GM18508 (cell line): ENCODE measurements around the gene TMEM254.
"Not testable (repeated sequence)": the region's sequence is repeated elsewhere in the genome, so short reads cannot be mapped to it uniquely, and the experiment has no call there.

ENCODE experiments used
- ATAC-seq: cut with Tn5 transposase; IDR thresholded peaks from one replicate; pipeline ENCODE4 v1.9.1; 2021; ENCODE audit warnings: moderate number of reproducible peaks; ENCODE audit not compliant: insufficient read depth, unreplicated experiment

The TMEM254 gene

GRCh38 chr10:80131499-80131901 is 53.0 kb downstream of the TMEM254 start:
- no peak for ATAC-seq

DNA sequence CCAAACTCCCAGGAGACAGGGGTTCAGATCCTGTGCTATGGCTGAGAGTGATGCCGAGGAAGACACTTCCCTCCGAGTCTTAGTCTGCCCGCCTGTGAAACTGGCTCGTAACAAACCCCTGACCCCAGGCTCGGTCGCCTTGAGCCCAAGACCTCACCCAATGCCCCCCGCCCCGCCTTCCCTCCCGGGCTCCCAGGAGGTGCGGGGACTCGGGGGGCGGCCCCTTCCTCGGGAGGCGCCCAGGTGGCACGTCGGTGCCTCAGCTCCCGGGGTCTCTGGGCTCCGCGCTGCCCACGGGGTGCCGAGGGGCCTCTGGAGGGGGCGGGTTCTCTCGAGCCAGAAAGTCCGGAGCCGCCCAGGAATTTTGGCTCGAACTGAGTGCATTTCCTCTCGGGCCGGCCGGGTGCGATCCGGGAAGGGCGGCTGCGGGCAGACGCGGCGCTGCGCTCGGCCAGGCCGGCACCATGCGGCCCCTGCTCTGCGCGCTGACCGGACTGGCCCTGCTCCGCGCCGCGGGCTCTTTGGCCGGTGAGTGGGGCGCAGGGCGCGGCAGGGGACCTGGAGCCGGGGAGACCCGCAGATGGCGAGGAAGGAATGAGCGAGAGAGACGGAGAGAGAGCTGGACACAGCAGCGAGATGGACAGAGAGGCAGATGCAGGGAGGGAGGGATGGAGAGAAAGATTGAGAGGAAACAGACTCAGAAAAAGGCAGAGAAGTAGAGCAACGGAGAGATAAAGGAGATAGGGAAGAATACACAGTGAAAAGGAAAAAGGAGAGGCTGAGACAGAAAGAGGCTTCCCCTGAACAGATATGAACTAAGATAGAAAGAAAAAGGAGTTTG is 54.1 kb downstream of the TMEM254 start, which contains the start of gene PLAC9:
TSS of gene PLAC9 (plus strand) at position 432 of the 841 bp plus-strand sequence. CDS start at position 465, 33 bp downstream.
- ATAC-seq, result no peak

GRCh38 chr10:80133206-80133605 is 54.7 kb downstream of the TMEM254 start:
- ATAC-seq, result no peak

GRCh38 chr10:80133687-80134086 is 55.2 kb downstream of the TMEM254 start:
- ATAC-seq, result not testable (repeated sequence)

- no peak for ATAC-seq
Measured at GRCh38 chr10:80136134-80136571, 57.7 kb downstream of the TMEM254 start.

DNA sequence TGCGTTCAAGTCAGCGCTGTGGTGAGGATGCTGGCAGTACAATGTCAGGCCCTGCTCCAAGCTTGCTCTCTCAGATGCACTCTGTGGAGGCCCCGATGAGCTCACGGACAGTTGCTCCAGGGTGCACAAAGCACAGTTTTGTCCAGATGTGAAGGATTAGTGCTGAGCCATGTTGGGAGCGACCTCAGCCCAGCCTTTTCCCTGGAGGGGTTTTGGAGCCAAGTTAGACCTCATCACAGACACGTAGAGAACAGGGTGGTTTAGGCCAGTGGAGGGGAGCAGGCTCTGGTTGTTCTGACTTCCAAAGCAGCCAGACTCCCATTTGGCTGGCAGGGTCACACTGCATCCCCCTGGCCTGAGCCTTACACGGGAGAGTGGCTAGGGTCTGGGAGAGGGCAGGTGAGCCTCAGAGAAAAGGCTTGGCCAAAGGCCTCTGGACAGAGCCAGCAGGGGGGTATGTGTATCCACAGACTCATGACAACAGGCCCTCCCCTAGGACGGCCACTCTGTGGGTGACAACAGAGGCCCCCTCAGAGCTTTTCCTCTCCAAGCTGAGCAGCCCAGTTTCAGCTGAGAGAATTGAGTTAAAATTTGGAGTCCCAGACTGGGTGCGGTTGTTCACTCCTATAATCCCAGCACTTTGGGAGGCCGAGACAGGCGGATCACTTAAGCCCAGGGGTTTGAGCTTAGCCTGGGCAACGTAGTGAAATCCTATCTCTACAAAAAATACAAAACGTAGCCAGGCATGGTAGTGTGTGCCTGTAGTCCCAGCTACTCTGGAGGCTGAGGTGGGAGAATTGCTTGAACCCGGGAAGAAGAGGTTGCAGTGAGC is 58.8 kb downstream of the TMEM254 start:
- no peak for ATAC-seq

DNA sequence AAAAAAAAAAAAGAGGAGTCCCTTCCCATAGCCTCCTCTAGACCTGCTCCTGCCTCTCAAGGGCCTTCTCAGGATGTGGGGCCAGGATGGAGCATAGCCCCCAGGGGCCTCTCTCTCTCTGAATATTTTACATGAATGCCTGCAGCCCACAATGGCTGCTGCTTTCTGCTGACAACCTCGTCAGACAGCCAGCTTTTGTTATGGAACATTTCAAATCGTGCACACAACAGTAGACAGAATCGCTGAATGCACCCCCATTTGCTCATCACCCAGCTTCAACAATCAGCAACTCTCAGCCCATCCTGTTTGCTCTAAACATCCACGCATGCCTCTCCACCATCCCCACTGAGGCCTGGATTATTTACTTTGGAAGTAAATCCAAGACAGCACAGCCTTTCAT is 59.5 kb downstream of the TMEM254 start:
- no peak for ATAC-seq

DNA sequence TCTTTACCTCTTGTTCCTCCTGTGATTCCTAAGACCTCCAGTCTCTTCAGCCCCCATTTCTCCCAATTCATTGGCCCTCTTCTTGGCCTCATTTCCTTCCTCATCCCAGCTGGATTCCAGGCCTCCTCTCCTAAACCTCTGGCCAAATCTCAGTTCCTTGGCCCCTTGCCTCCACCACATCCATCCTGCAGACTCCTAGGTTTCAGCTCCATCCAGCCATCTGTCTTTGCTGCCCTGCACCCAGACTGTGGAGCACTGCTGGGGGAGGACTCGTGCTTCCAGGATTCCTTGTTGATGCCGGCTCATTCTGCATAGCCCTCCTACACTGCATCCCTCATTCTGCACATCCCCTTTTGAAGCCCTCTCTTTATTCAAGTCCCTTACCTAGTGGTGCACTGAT is 60.8 kb downstream of the TMEM254 start:
- ATAC-seq, result no peak

- no peak for ATAC-seq
Measured at GRCh38 chr10:80140251-80140650, 61.8 kb downstream of the TMEM254 start.

GRCh38 chr10:80141696-80142460 is 63.4 kb downstream of the TMEM254 start:
- no peak for ATAC-seq
